GM23248 (cell line): ENCODE results near the gene CCDC78. TPM values are rescaled to one million over a fixed set of nuclear protein-coding genes. Genes with fewer than 3 reads are reported as not detected.
"Not testable (repeated sequence)": the region's sequence is repeated elsewhere in the genome, so short reads cannot be mapped to it uniquely, and the experiment has no call there.

Experiments used
- DNase-seq: peaks from one replicate; pipeline ENCODE4 v3.0.0-alpha.2; 2015
- H2AFZ ChIP-seq: fragments of 200-600 bp; sonication (generic); 2 replicates; pipeline ENCODE4 v1.6.1; 2016; ENCODE audit warnings: antibody characterized with exemption
- H3F3A ChIP-seq: fragments of 200-600 bp; sonication (generic); 2 replicates; pipeline ENCODE4 v1.6.1; 2016; ENCODE audit warnings: mild to moderate bottlenecking, antibody characterized with exemption, mixed run types; ENCODE audit not compliant: insufficient read depth
- H3K27ac ChIP-seq: fragments of 200-600 bp; sonication (generic); 2 replicates; pipeline ENCODE4 v1.5.1; 2016; ENCODE audit warnings: mild to moderate bottlenecking
- H3K27me3 ChIP-seq: fragments of 200-600 bp; sonication (generic); replicated peaks from 2 replicates; pipeline ENCODE4 v1.6.1; 2016; ENCODE audit warnings: mild to moderate bottlenecking; ENCODE audit not compliant: insufficient read depth
- H3K36me3 ChIP-seq: fragments of 200-600 bp; sonication (generic); 2 replicates; pipeline ENCODE4 v1.6.1; 2016; ENCODE audit warnings: low read depth, mild to moderate bottlenecking
- H3K4me1 ChIP-seq: fragments of 200-600 bp; sonication (generic); 2 replicates; pipeline ENCODE4 v1.6.1; 2016; ENCODE audit warnings: mild to moderate bottlenecking; ENCODE audit not compliant: insufficient read depth
- H3K4me2 ChIP-seq: fragments of 200-600 bp; sonication (generic); one replicate; pipeline ENCODE4 v1.6.1; 2016; ENCODE audit warnings: mild to moderate bottlenecking; ENCODE audit not compliant: unreplicated experiment
- H3K4me3 ChIP-seq: fragments of 200-600 bp; sonication (generic); 2 replicates; pipeline ENCODE4 v1.5.1; 2016; ENCODE audit warnings: mild to moderate bottlenecking
- H3K79me2 ChIP-seq: fragments of 200-600 bp; sonication (generic); 2 replicates; pipeline ENCODE4 v1.6.1; 2016; ENCODE audit warnings: mild to moderate bottlenecking; ENCODE audit not compliant: insufficient read depth
- H3K9ac ChIP-seq: fragments of 200-600 bp; sonication (generic); 2 replicates; pipeline ENCODE4 v1.6.1; 2016; ENCODE audit warnings: mild to moderate bottlenecking
- H3K9me2 ChIP-seq: fragments of 200-600 bp; sonication (generic); 2 replicates; pipeline ENCODE4 v1.6.1; 2016; ENCODE audit warnings: mixed run types, mild to moderate bottlenecking, moderate library complexity; ENCODE audit not compliant: insufficient read depth
- H3K9me3 ChIP-seq: fragments of 200-600 bp; sonication (generic); one replicate; pipeline ENCODE4 v1.6.1; 2017; ENCODE audit warnings: low read depth
- H4K20me1 ChIP-seq: fragments of 200-600 bp; sonication (generic); 2 replicates; pipeline ENCODE4 v1.6.0; 2016; ENCODE audit not compliant: insufficient read depth
- EZH2 ChIP-seq: fragments of 200-600 bp; sonication (generic); IDR thresholded peaks from 2 replicates; pipeline ENCODE4 v1.6.1; 2018; ENCODE audit warnings: antibody characterized with exemption, mild to moderate bottlenecking; ENCODE audit not compliant: insufficient read depth, poor library complexity, severe bottlenecking
- EZH2phosphoT487 ChIP-seq: fragments of 200-600 bp; sonication (generic); IDR thresholded peaks from 2 replicates; pipeline ENCODE4 v1.6.1; 2018; ENCODE audit warnings: antibody characterized with exemption, moderate library complexity, mild to moderate bottlenecking, low read depth; ENCODE audit not compliant: insufficient read depth
- WGBS, 2 experiments: methylation state at CpG; one replicate each; pipeline ENCODE4 v1.1.6; 2015 to 2017; ENCODE audit warnings: low lambda C conversion rate in 2 of 2, low coverage in 1 of 2; ENCODE audit errors: missing lambda C conversion rate in 2 of 2; 5-methylcytosine and 5-hydroxymethylcytosine counted together
- in situ Hi-C: fragments of 300-500 bp; cut with MboI; formaldehyde crosslinking; loops from 2 replicates; pipeline ENCODE4 v1.15.0; 2020
- polyA plus RNA-seq: library from polyadenylated mRNA; unstranded; fragments of >200 nt; fragmentation: Nextera tagmentation; extraction: Ambion mirVana; gene quantifications from 2 replicates; pipeline ENCODE4 v1.2.1, GENCODE V29; 2016
- total RNA-seq: library from RNA; depleted of rRNA; stranded (reverse); fragments of >200 nt; shearing (Covaris generic); gene quantifications from 2 replicates; pipeline ENCODE4 v1.2.3, GENCODE V29; 2014

The CCDC78 gene
- total and polyA plus RNA-seq, 2 experiments from 2014 or later: 0.78 to 9.5 TPM

GRCh38 chr16:715477-716199 lies 10.6 kb downstream of the CCDC78 start:
- peak overlapping the region; percentile 62 for H2AFZ ChIP-seq
- in situ Hi-C loops: no loop called here

GRCh38 chr16:714558-715476 lies 11.4 kb downstream of the CCDC78 start, which contains the start of gene METRN:
Gene METRN (plus strand): TSS chr16:715118. CDS start chr16:715290, 172 bp downstream.
- Histone ChIP-seq H3K27me3 (peaks cover 10% of the 10 kb centered on the region; the same call in 1 of the 2 replicates), H3K79me2 (no peaks in the 10 kb centered on the region; the same call in 1 of the 2 replicates), H3K9ac (peak within 1 kb of the TSS; percentile 73), H4K20me1 (no peaks in the 10 kb centered on the region), H3K4me1 (peaks cover 9% of the 10 kb centered on the region), H3K4me2 (peak within 1 kb of the TSS; percentile 63), H3K9me3 (no peaks in the 10 kb centered on the region), H3K36me3 (no peaks in the 10 kb centered on the region), H2AFZ (peak within 1 kb of the TSS; percentile 62), H3F3A (peaks cover 10% of the 10 kb centered on the region), H3K4me3 (peak within 1 kb of the TSS; percentile 76), H3K9me2 (no peaks in the 10 kb centered on the region), H3K27ac (no peak within 1 kb of the TSS)
- peak; percentile 97 for DNase-seq
- in situ Hi-C loops: no loop called here
- 6 to 12% methylated on average over 24 to 89 of the region's 108 CpGs for WGBS, 2 experiments
- TF ChIP-seq EZH2 (no peak), EZH2phosphoT487 (no peak)

More at GRCh38 chr16:715477-716199, 10.6 kb downstream of the CCDC78 start:
- Histone ChIP-seq H3K27me3 (peaks cover 3% of the 10 kb centered on the region; the same call in 1 of the 2 replicates), H3K9me3 (no peaks in the 10 kb centered on the region), H3K9me2 (no peaks in the 10 kb centered on the region), H3K4me3 (peak overlapping the region; percentile 76), H3K9ac (peak overlapping the region; percentile 73), H3F3A (peaks cover 10% of the 10 kb centered on the region), H4K20me1 (no peaks in the 10 kb centered on the region), H3K79me2 (no peaks in the 10 kb centered on the region; the same call in 1 of the 2 replicates), H3K27ac (no peak overlapping the region), H3K4me2 (peak overlapping the region; percentile 63), H3K36me3 (no peaks in the 10 kb centered on the region), H3K4me1 (peaks cover 9% of the 10 kb centered on the region; the same call in 1 of the 2 replicates)
- TF ChIP-seq EZH2 (no peak), EZH2phosphoT487 (no peak)
- WGBS, 2 experiments: 6 to 7% methylated on average over 36 to 58 of the region's 74 CpGs
- DNase-seq: peak; percentile 63

- H3K79me2 ChIP-seq: no peaks in the 10 kb centered on the region; the same call in 1 of the 2 replicates
- TF ChIP-seq EZH2phosphoT487 (no peak), EZH2 (no peak)
- H3K4me3 ChIP-seq: no peak overlapping the region
- H3K9me3 ChIP-seq: no peaks in the 10 kb centered on the region
- H3K9me2 ChIP-seq: no peaks in the 10 kb centered on the region
- 63 to 66% methylated on average over 11 of the region's 11 CpGs for WGBS, 2 experiments
- in situ Hi-C loops: no loop called here
- no peaks in the 10 kb centered on the region for H3K36me3 ChIP-seq
- no peak for DNase-seq
- H3F3A ChIP-seq: peaks cover 10% of the 10 kb centered on the region
- H2AFZ ChIP-seq: no peak overlapping the region
- peaks cover 11% of the 10 kb centered on the region; the same call in 1 of the 2 replicates for H3K4me1 ChIP-seq
- H3K27ac ChIP-seq: no peak overlapping the region
- H4K20me1 ChIP-seq: no peaks in the 10 kb centered on the region
- no peak overlapping the region for H3K4me2 ChIP-seq
- peaks cover 10% of the 10 kb centered on the region; the same call in 1 of the 2 replicates for H3K27me3 ChIP-seq
- no peak overlapping the region for H3K9ac ChIP-seq
These were observed 12.2 kb downstream of the CCDC78 start for GRCh38 chr16:714079-714478.

- H4K20me1 ChIP-seq, H3K9me2 ChIP-seq, H2AFZ ChIP-seq, H3K4me2 ChIP-seq, H3K4me3 ChIP-seq, H3F3A ChIP-seq, in situ Hi-C loops, H3K9ac ChIP-seq, H3K79me2 ChIP-seq, H3K9me3 ChIP-seq, H3K36me3 ChIP-seq: not testable (repeated sequence)
- peak; percentile 92 for DNase-seq
- WGBS, 2 experiments: 51% methylated on average over 12 to 13 of the region's 13 CpGs
- peaks cover 11% of the 10 kb centered on the region; the same call in 1 of the 2 replicates for H3K4me1 ChIP-seq
- H3K27me3 ChIP-seq: peaks cover 15% of the 10 kb centered on the region; the same call in 1 of the 2 replicates
- peak overlapping the region; percentile 22 for H3K27ac ChIP-seq
These were observed 13.4 kb downstream of the CCDC78 start for GRCh38 chr16:712740-713250.
